GM19467 (cell line): Measurements from ENCODE around the gene PLCD1.

Source experiments
- ATAC-seq: cut with Tn5 transposase; IDR thresholded peaks from one replicate; pipeline ENCODE4 v1.9.1; 2021; ENCODE audit warnings: mild to moderate bottlenecking, moderate library complexity; ENCODE audit not compliant: unreplicated experiment

Gene PLCD1

GRCh38 chr3:38017445-38018295, 11.8 kb downstream of the PLCD1 start:
- ATAC-seq = no peak

GRCh38 chr3:38016847-38017444, 12.5 kb downstream of the PLCD1 start:
- ATAC-seq = no peak

GRCh38 chr3:38016410-38016809, 13.0 kb downstream of the PLCD1 start:
- no peak for ATAC-seq

GRCh38 chr3:38015984-38016383, 13.5 kb downstream of the PLCD1 start:
- ATAC-seq = no peak

- ATAC-seq = no peak
Measured at GRCh38 chr3:38015485-38015884, 14.0 kb downstream of the PLCD1 start.

GRCh38 chr3:38011111-38011510, 18.3 kb downstream of the PLCD1 start:
- no peak for ATAC-seq

- ATAC-seq = no peak
Measured at GRCh38 chr3:38009807-38010591, 19.4 kb downstream of the PLCD1 start.

GRCh38 chr3:38008971-38009580, 20.4 kb downstream of the PLCD1 start:
- no peak for ATAC-seq

- no peak for ATAC-seq
Measured at GRCh38 chr3:38008191-38008701, 21.2 kb downstream of the PLCD1 start.

GRCh38 chr3:38007754-38008090, 21.7 kb downstream of the PLCD1 start:
- ATAC-seq = no peak

GRCh38 chr3:38006445-38006995, 22.9 kb downstream of the PLCD1 start:
- ATAC-seq = no peak

- ATAC-seq = no peak
Measured at GRCh38 chr3:38006031-38006430, 23.4 kb downstream of the PLCD1 start.

GRCh38 chr3:38005076-38006020, 24.1 kb downstream of the PLCD1 start:
- no peak for ATAC-seq

GRCh38 chr3:38004415-38005075, 24.9 kb downstream of the PLCD1 start:
- ATAC-seq = no peak

GRCh38 chr3:38003817-38004414, 25.5 kb downstream of the PLCD1 start:
- ATAC-seq = no peak

- ATAC-seq = no peak
Measured at GRCh38 chr3:38003371-38003816, 26.0 kb downstream of the PLCD1 start.

GRCh38 chr3:38002940-38003339, 26.5 kb downstream of the PLCD1 start:
- ATAC-seq = no peak

- no peak for ATAC-seq
Measured at GRCh38 chr3:38002291-38002876, 27.1 kb downstream of the PLCD1 start.
